Measurements from ENCODE around the gene CALM1. TPM values are rescaled to one million over a fixed set of nuclear protein-coding genes. Genes with fewer than 3 reads are reported as not detected.

Gene CALM1
- polyA plus RNA-seq, 1 experiment, result 251 TPM

- Histone ChIP-seq H3K4me3 (ENCODE audit: low read depth, low read length) (peak overlapping the region; percentile 51), H3K36me3 (ENCODE audit: control insufficient read depth, insufficient read depth, low read length) (no peaks in the 10 kb centered on the region), H3K27me3 (ENCODE audit: control insufficient read depth, insufficient read depth, low read length) (no peaks in the 10 kb centered on the region)
- peak; percentile 96 for DNase-seq (ENCODE audit: low read depth)
- ChIA-PET CTCF (interaction anchor here (1.5 to 1.6 kb wide), 2 partner anchors 11 to 16 kb away, joined by 3 to 6 read pairs; no protein-coding TSS in a partner anchor), POLR2A (interaction anchor here (0.6 to 1.2 kb wide), 2 partner anchors 14 to 109 kb away, joined by 4 to 12 read pairs; no protein-coding TSS in a partner anchor)
- 0 out of 2 replicates have a peak, but pooled peaks have one; percentile 28 for TF ChIP-seq CTCF (IDR thresholded peaks at IDR 0.05; ENCODE audit: insufficient read depth, low read depth, low read length)
Measured at GRCh38 chr14:90383126-90383730, 13.6 kb upstream of the CALM1 start.

GRCh38 chr14:90383731-90384542, 12.9 kb upstream of the CALM1 start:
- CTCF ChIA-PET, result interaction anchor here (0.9 to 1.5 kb wide), 2 partner anchors 16 to 334 kb away, joined by 3 to 6 read pairs; no protein-coding TSS in a partner anchor
- no peak for DNase-seq (ENCODE audit: low read depth)
- no peaks in the 10 kb centered on the region for H3K27me3 ChIP-seq (ENCODE audit: control insufficient read depth, insufficient read depth, low read length)
- H3K4me3 ChIP-seq (ENCODE audit: low read depth, low read length), result peak overlapping the region; percentile 44
- POLR2A ChIA-PET, result interaction anchor here (0.6 to 1.2 kb wide), 2 partner anchors 13 to 108 kb away, joined by 4 to 12 read pairs; no protein-coding TSS in a partner anchor
- no peak for TF ChIP-seq CTCF (IDR thresholded peaks at IDR 0.05; ENCODE audit: insufficient read depth, low read depth, low read length)
- H3K36me3 ChIP-seq (ENCODE audit: control insufficient read depth, insufficient read depth, low read length), result no peaks in the 10 kb centered on the region

- ChIA-PET POLR2A (interaction anchor here (1.2 kb wide), 1 partner anchor 13 kb away, joined by 4 read pairs; no protein-coding TSS in a partner anchor), CTCF (interaction anchor here (0.9 to 1.5 kb wide), 2 partner anchors 15 to 334 kb away, joined by 3 to 6 read pairs; no protein-coding TSS in a partner anchor)
- Histone ChIP-seq H3K4me3 (ENCODE audit: low read depth, low read length) (no peak overlapping the region), H3K27me3 (ENCODE audit: control insufficient read depth, insufficient read depth, low read length) (no peaks in the 10 kb centered on the region), H3K36me3 (ENCODE audit: control insufficient read depth, insufficient read depth, low read length) (no peaks in the 10 kb centered on the region)
- TF ChIP-seq CTCF (IDR thresholded peaks at IDR 0.05; ENCODE audit: insufficient read depth, low read depth, low read length), result no peak
- DNase-seq (ENCODE audit: low read depth), result no peak
Measured at GRCh38 chr14:90384543-90384911, 12.3 kb upstream of the CALM1 start.

GRCh38 chr14:90386321-90386720, 10.5 kb upstream of the CALM1 start:
- CTCF ChIA-PET, result interaction anchor here (0.6 kb wide), 1 partner anchor 79 kb away, joined by 3 read pairs; no protein-coding TSS in a partner anchor
- POLR2A ChIA-PET, result interaction anchor here (0.6 kb wide), 1 partner anchor 1155 kb away, joined by 3 read pairs; no protein-coding TSS in a partner anchor
- DNase-seq (ENCODE audit: low read depth), result no peak
- Histone ChIP-seq H3K36me3 (ENCODE audit: control insufficient read depth, insufficient read depth, low read length) (no peaks in the 10 kb centered on the region), H3K4me3 (ENCODE audit: low read depth, low read length) (no peak overlapping the region), H3K27me3 (ENCODE audit: control insufficient read depth, insufficient read depth, low read length) (no peaks in the 10 kb centered on the region)
- TF ChIP-seq CTCF (IDR thresholded peaks at IDR 0.05; ENCODE audit: insufficient read depth, low read depth, low read length), result no peak

All from BJ (cell line).